ENCODE data around the gene SART3.
A peak's percentile ranks its signal among the peaks of the same experiment; 100 is the strongest.

SART3 gene

GRCh38 chr12:108514973-108515814 is 45.8 kb downstream of the SART3 start, which contains the start of gene FICD:
Gene FICD (plus strand): TSS chr12:108515277. CDS start chr12:108516973, 1,696 bp downstream.
- TF ChIP-seq CTCF (IDR thresholded peaks at IDR 0.05; ENCODE audit: low read depth, low read length) = no peak
- peak; percentile 89 for DNase-seq (ENCODE audit: extremely low read depth, low read depth)

DNA sequence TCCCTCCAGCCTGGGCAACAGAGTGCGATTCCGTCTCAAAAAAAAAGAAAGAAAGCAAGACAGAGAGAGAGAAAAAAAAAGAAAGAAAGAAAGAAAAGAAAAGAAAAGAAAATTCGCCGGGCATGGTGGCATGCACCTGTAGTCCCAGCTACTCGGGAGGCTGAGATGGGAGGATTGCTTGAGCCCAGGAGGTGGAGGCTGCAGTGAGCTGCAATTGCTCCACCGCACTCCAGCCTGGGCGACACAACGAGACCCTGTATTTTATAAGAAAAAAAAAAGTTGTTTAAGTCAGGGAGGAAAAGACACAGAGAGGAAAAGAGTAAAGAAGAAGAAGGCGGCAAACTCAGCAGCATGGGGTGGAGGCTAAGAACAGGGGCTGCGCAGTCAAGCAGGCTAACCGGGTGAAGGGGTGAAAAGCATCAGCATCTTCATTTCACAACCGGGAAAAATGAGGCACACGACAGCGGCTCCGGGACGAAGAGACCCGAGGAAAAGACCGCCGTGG is 46.5 kb downstream of the SART3 start:
- TF ChIP-seq CTCF (IDR thresholded peaks at IDR 0.05; ENCODE audit: low read depth, low read length) = no peak

DNA sequence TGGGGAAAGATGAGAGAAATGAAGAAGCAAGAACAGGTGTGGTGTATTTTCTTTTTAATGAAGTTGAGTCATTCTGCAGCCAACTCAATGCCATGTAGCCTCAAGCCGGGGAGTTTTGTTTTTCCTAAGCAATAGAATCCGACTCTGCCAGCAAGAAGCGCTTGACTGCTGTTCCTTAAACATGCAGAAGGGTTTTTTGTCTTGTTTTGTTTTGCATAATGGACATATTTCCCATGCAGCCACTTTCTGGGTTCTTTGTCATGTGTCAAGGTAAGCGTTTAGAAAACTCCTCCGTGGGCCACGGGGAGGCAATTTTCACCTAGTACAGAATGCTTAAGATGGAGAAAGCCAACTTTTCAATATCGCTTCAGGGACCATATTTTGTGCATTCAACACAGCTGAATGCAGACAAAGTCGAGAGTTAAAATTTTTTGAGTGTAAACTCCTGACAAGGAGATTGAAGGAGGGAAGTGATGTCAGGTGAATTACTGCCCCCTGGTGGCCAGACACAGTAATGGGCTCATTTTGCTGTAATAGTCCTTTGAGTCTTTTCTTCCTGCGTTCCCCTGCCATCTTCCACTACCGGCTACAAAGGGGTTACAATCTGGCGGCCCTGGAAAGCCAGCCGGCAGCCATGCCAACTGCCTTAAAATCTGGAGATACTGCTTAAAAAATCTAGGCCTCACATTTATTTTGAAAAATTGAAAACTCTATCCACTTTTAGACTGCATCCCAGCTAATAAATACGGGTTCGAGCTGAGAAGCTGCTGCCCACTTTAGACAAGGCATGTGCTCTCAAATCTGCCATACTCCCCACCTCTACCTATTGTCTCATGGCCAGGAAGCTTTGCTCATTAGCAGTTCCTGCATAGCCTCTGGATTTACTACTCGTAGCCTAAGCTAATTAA is 49.1 kb downstream of the SART3 start:
- TF ChIP-seq CTCF (IDR thresholded peaks at IDR 0.05; ENCODE audit: low read depth, low read length) = peak; percentile 81
- DNase-seq (ENCODE audit: extremely low read depth, low read depth) = no peak

More for the DNA sequence above, 46.5 kb downstream of the SART3 start:
- no peak for DNase-seq (ENCODE audit: extremely low read depth, low read depth)

DNA sequence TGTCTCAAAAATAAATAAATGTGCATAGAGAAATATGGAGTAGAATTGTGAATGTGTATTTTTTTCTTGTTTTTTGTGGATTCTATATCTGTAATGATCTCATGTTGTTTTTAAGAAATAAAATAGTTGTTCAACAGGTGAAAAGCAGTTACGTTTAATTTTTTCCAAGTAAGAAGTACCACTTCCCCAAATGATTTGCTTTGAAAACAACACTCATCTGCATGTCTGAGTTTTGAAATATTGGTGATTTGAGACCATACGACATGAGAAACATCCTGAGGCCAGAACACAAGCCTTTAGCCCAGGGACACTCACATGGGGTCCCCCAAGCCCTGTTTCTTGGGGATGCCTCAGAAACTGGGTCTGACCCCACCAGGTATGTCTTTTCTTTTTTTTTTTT is 50.1 kb downstream of the SART3 start:
- DNase-seq (ENCODE audit: extremely low read depth, low read depth) = no peak
- TF ChIP-seq CTCF (IDR thresholded peaks at IDR 0.05; ENCODE audit: low read depth, low read length) = no peak

GRCh38 chr12:108509806-108510205 is 51.2 kb downstream of the SART3 start:
- no peak for DNase-seq (ENCODE audit: extremely low read depth, low read depth)
- TF ChIP-seq CTCF (IDR thresholded peaks at IDR 0.05; ENCODE audit: low read depth, low read length) = no peak

- no peak for DNase-seq (ENCODE audit: extremely low read depth, low read depth)
- TF ChIP-seq CTCF (IDR thresholded peaks at IDR 0.05; ENCODE audit: low read depth, low read length) = no peak
These were observed 52.9 kb downstream of the SART3 start for GRCh38 chr12:108507971-108508642.
